Occipital lobe (tissue), 2 donors: ENCODE measurements around the gene MED17. TPM values are rescaled to one million over a fixed set of nuclear protein-coding genes. Genes with fewer than 3 reads are reported as not detected.
"Not testable (repeated sequence)": the region's sequence is repeated elsewhere in the genome, so short reads cannot be mapped to it uniquely, and the experiment has no call there.

ENCODE experiments used
- DNase-seq: peaks from one replicate; lab custom pipeline; 2025; lab: John Stamatoyannopoulos, UW
- total RNA-seq: library from RNA; depleted of rRNA; stranded (reverse); fragments of >200 nt; gene quantifications from one replicate; pipeline ENCODE4 v1.2.3, GENCODE V29; 2014

MED17 gene
- total RNA-seq, result 78.0 TPM

DNA sequence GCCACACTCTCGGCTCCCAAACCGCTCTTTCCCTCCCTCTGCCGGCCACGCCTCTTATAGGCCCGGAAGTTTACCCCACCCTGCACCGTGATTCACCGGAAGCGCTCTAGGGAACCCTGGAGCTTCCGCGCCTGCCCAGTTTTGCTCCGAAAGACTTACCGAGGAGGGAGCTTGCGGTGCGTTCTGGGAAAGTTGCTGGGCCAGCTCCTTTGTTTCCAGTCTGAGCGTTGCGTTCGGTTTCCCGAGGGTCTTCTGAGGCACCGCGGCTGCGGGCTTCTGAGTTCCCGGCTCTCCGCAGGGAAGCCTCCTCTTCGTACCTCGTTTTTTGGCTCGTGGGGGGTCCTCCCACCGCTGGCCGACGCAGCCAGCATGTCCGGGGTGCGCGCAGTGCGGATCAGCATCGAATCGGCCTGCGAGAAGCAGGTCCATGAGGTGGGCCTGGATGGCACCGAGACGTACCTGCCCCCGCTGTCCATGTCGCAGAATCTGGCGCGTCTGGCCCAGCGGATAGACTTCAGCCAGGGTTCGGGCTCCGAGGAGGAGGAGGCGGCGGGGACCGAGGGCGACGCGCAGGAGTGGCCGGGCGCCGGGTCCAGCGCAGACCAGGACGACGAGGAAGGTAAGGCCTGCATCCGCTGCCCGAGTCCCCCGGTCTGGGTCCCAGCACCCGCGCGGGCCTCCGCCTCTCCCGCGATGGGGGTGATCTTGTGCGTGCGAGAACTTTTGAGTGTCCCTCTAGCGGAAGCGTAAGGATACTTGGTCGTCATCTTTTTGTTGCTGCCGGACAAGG lies at the start of gene MED17:
Gene MED17, plus strand, starts transcription at position 138 of the 790 bp plus-strand sequence. Its CDS starts 232 bp downstream, at position 370.
- peak; percentile 91 for DNase-seq

DNA sequence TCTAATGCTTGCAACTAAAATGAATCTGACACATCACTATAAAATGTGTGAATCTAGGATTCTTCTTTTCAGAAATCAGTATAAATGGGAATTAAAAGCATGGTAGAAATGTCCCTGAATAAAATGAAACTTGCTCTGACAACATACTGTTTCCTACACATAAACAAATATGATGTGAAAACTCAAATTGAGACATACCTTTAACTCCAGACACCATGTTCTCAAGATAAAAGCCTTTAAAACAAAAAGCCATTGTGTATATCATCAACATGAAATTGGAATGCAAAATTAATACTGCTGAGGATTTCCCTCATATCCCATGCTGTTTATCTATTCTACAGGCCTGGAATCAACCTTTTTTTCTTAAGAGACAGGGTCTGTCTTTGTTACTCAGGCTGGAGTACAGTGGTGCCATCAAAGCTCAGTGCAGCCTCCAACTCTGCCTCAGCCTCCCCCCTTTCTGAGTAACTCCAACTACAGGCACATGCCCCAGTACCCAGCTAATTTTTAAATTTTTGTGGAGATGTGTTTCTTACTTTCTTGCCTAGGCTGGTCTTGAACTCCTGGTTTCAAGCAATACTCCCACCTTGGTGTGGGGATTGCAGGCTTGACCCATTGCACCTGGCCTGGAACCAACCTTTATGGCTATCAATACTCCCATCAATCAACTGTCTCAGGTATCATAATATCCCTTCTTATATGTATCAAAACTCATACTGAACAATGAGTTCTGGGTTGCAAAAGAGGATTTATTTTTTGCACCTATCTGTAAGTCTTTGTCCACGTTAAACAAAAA lies 49.5 kb upstream of the MED17 start:
- no peak for DNase-seq

DNA sequence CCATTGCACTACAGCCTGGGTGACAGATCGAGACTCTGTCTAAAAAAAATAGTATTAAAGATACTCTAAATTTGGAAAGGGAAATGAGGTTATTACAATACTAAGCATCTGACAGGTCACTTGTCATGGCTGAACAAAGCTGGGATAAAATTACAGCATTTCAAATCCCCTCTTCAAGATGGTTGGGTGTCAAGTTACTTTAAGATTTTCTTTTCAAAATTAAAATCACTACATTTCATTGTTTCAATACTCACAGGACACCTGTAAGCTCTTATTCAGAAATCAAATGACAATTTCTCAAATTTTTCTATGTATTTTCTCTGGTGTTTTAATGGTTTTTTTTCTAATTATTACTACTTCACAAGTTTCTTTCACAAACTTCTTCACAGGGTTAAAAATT lies 48.5 kb upstream of the MED17 start:
- DNase-seq, result no peak

GRCh38 chr11:93736129-93736528 lies 48.0 kb upstream of the MED17 start:
- DNase-seq, result no peak

- DNase-seq, result no peak
These were observed 46.0 kb upstream of the MED17 start for GRCh38 chr11:93737904-93738612.

- no peak for DNase-seq
These were observed 45.4 kb upstream of the MED17 start for GRCh38 chr11:93738647-93739081.

- DNase-seq, result no peak
These were observed 43.9 kb upstream of the MED17 start for GRCh38 chr11:93740031-93740729.

- no peak for DNase-seq
These were observed 43.4 kb upstream of the MED17 start for GRCh38 chr11:93740730-93741093.

DNA sequence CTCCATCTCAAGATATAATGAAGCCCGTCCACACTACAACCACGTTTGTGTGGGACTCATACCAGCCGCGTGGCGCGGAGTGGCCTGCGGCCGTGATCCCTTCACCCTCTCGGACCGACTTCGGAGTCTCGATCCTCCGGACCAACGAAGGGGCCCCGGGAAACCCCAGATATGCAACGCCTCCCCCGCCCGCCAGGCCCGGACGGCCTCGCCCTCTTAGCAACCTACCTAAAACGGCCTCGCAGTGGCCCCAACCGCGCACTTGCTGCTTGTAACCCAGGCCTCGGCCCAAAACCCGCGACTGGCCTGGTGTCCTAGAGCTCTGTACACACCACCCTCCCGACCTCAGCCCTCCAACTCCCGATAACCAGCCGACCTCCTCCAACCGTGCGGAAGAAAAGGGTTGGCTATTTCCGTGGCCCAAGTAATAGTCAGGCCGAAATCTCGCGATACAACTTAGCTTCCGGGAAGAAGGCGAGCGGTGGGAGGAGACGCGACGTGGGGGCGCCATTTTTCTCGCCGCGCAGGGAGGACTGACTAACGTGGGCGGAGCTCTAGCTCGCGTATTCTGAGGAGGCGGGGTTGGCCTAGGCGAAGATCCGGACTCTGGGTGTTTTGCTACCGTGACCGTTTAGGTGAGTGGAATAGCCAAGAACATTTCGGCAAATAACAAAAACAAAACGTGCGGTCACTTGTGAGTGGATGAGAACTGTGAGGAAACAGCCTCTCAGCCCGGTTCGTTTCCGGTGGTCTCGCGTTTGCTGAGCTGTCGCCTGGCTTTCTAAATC lies 42.8 kb upstream of the MED17 start, which contains the start of the genes C11orf54 and TAF1D:
Gene C11orf54, plus strand, starts transcription at position 579 of the 788 bp plus-strand sequence. CDS start 5,722 bp downstream, outside the sequence.
Gene TAF1D, minus strand, starts transcription at position 402 of the 788 bp plus-strand sequence. CDS start 2,191 bp downstream, outside the sequence.
- DNase-seq, result peak; percentile 95

- DNase-seq, result no peak
These were observed 42.2 kb upstream of the MED17 start for GRCh38 chr11:93741882-93742226.

DNA sequence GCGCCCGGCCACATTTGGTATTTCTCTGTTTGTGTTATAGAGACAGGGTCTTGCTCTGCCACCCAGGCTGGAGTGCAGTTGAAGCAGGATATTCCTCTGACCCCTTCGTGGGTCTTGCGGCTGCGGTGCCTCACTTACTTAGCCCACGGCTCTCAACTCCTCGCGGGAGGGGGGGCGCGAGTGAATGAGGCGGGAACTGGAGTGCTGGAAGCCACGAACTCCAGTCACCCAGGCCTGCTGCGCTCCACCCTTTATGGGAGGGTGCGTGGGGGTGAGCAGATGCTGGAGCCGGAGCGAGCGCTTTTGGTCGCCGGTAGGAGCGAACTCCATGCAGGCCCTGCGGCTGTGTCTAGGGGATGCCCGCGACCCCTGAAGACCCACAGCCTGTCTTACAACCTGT lies 40.8 kb upstream of the MED17 start:
- no peak for DNase-seq

- no peak for DNase-seq
These were observed 39.4 kb upstream of the MED17 start for GRCh38 chr11:93744669-93745004.

- DNase-seq, result not testable (repeated sequence)
These were observed 38.9 kb upstream of the MED17 start for GRCh38 chr11:93745005-93745755.

GRCh38 chr11:93746101-93746500 lies 38.0 kb upstream of the MED17 start:
- no peak for DNase-seq

GRCh38 chr11:93747122-93747521 lies 37.0 kb upstream of the MED17 start:
- no peak for DNase-seq

DNA sequence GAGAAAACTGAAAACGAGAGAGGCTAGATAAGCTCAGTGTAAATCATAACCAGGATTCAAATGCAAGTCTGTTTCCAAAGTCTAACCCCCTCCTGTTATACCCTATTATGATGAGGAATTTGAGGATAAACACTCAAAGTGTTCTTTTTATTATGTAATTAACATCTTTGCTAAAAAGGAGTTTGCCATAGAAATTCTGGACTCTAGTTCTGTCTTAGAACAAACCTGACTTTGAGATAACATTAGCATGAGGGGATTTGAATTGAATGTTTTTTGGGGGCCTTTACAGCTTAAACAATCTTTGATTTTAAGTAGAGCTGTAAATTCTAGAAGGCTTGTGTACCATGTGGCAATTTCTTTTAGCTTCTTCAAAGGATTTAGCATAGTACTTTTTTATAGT lies 33.1 kb upstream of the MED17 start:
- no peak for DNase-seq

GRCh38 chr11:93753241-93753640 lies 30.8 kb upstream of the MED17 start:
- no peak for DNase-seq

DNA sequence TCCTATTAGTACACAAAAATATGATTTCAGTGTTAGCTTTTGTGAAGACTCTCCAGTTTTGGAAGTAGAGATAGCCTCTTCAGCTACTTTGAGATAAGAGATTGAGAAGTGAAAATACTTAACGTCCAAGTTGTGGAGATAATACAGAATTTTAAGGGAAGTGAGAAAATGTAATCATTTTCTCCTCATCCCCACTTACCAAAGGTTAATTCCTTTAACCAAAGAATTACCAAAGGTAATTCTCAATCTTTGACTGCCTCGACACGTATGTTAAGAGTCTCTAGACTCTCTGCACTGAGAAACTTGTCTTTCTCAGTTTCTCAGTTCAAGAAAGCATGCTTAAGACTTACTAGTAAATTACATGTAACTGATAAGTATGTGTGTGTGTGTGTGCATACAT lies 27.3 kb upstream of the MED17 start:
- no peak for DNase-seq

DNA sequence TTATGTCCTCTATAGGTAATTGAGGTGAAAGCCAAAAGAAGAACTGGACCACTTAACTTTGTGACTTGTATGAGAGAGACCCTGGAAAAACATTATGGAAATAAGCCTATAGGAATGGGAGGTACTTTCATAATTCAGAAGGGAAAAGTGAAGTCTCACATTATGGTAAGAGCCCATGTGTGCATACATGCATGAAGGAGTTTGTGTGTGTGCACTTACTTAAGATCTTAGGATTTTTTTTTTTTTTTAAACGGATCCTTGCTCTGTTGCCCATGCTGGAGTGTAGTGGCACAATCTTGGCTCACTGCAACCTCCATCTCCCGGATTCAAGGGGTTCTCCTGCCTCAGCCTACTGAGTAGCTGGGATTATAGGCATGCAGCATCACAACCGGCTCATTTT lies 26.8 kb upstream of the MED17 start:
- DNase-seq, result no peak
